Astrocyte (in vitro differentiated cells and primary cell): Measurements from ENCODE around the gene IL4R. TPM values are rescaled to one million over a fixed set of nuclear protein-coding genes. Genes with fewer than 3 reads are reported as not detected.
"Not testable (repeated sequence)": the region's sequence is repeated elsewhere in the genome, so short reads cannot be mapped to it uniquely, and the experiment has no call there.

Source experiments
- DNase-seq: peaks from one replicate; pipeline ENCODE4 v3.0.0-alpha.2; 2010; ENCODE audit warnings: low read depth
- FAIRE-seq: peaks from 2 replicates; lab custom pipeline; 2011; peaks lifted over from hg19 to GRCh38; lab: Jason Lieb, UNC
- H2AFZ ChIP-seq: 2 replicates; pipeline ENCODE4 v1.6.0; 2012; ENCODE audit warnings: low read depth, low read length, inconsistent platforms
- H3K27ac ChIP-seq: 2 replicates; pipeline ENCODE4 v1.5.1; 2011; ENCODE audit warnings: low read depth, low read length, inconsistent platforms
- H3K27me3 ChIP-seq: 2 replicates; pipeline ENCODE4 v1.6.0; 2011; ENCODE audit warnings: low read length, inconsistent platforms; ENCODE audit not compliant: insufficient read depth
- H3K36me3 ChIP-seq: 2 replicates; pipeline ENCODE4 v1.5.1; 2011; ENCODE audit warnings: low read length, inconsistent platforms; ENCODE audit not compliant: insufficient read depth
- H3K4me1 ChIP-seq: 2 replicates; pipeline ENCODE4 v1.5.1; 2011; ENCODE audit warnings: low read length, inconsistent platforms; ENCODE audit not compliant: insufficient read depth
- H3K4me2 ChIP-seq: 2 replicates; pipeline ENCODE4 v1.6.0; 2012; ENCODE audit warnings: low read length, inconsistent platforms
- H3K4me3 ChIP-seq: 2 replicates; pipeline ENCODE4 v1.5.1; 2011; ENCODE audit warnings: low read depth, mild to moderate bottlenecking, low read length, inconsistent platforms; ENCODE audit not compliant: insufficient read depth
- H3K79me2 ChIP-seq: 2 replicates; pipeline ENCODE4 v1.6.0; 2012; ENCODE audit warnings: mild to moderate bottlenecking, low read length, inconsistent platforms; ENCODE audit not compliant: insufficient read depth
- H3K9ac ChIP-seq: 2 replicates; pipeline ENCODE4 v1.6.0; 2012; ENCODE audit warnings: mild to moderate bottlenecking, low read length, inconsistent platforms
- H3K9me3 ChIP-seq: 2 replicates; pipeline ENCODE4 v1.5.1; 2012; ENCODE audit warnings: low read depth, mild to moderate bottlenecking, low read length, inconsistent platforms; ENCODE audit not compliant: insufficient read depth
- H4K20me1 ChIP-seq: 2 replicates; pipeline ENCODE4 v1.6.0; 2012; ENCODE audit warnings: low read length, inconsistent platforms; ENCODE audit not compliant: insufficient read depth
- H3K27ac Mint-ChIP-seq: one replicate; pipeline ENCODE4 v1.8.0; 2021; ENCODE audit warnings: mild to moderate bottlenecking, mixed read lengths; ENCODE audit not compliant: unreplicated experiment
- H3K27me3 Mint-ChIP-seq: one replicate; pipeline ENCODE4 v1.8.0; 2021; ENCODE audit warnings: low read depth, mixed read lengths; ENCODE audit not compliant: unreplicated experiment
- H3K36me3 Mint-ChIP-seq: one replicate; pipeline ENCODE4 v1.8.0; 2021; ENCODE audit warnings: low read depth, mixed read lengths; ENCODE audit not compliant: unreplicated experiment
- H3K4me1 Mint-ChIP-seq: one replicate; pipeline ENCODE4 v1.8.0; 2021; ENCODE audit warnings: low read depth, mixed read lengths; ENCODE audit not compliant: unreplicated experiment
- H3K4me3 Mint-ChIP-seq: one replicate; pipeline ENCODE4 v1.8.0; 2021; ENCODE audit warnings: mild to moderate bottlenecking, moderate library complexity, mixed read lengths; ENCODE audit not compliant: unreplicated experiment
- H3K9me3 Mint-ChIP-seq: one replicate; pipeline ENCODE4 v1.8.0; 2021; ENCODE audit warnings: mild to moderate bottlenecking, mixed read lengths; ENCODE audit not compliant: unreplicated experiment
- EZH2 ChIP-seq: IDR thresholded peaks from 2 replicates; pipeline ENCODE4 v1.6.1; 2012; ENCODE audit warnings: mild to moderate bottlenecking, low read length, inconsistent platforms; ENCODE audit not compliant: insufficient read depth
- total RNA-seq: library from RNA; stranded (reverse); gene quantifications from 2 replicates; pipeline ENCODE4 v1.2.1, GENCODE V29; 2021
- TF ChIP-seq, protein P1 (sequence below): IDR thresholded peaks from 2 replicates; pipeline ENCODE4 v1.5.1; 2011; ENCODE audit warnings: low read depth, mild to moderate bottlenecking, inconsistent platforms, low read length, moderate library complexity; ENCODE audit not compliant: insufficient read depth

Gene IL4R
- total RNA-seq, 1 donor from 2014 or later = 17.5 TPM

GRCh38 chr16:27408602-27409031 lies 94.8 kb downstream of the IL4R start:
- no peak for FAIRE-seq
- no peak overlapping the region for H3K9ac ChIP-seq

DNA sequence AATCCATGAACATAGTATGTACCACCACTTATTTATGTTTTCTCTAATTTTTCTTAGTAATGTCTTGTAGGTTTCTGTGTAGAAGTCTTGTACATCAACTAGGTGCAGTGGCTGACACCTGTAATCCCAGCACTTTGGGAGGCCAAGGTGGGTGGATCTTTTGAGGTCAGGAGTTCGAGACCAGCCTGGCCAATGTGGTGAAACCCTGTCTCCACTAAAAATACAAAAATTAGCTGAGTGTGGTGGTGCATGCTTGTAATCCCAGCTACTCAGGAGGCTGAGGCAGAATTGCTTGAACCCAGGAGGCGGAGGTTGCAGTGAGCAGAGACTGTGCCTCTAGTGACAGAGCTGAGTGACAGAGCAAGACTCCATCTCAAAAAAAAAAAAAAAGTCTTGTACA lies 96.2 kb downstream of the IL4R start:
- H3K27ac ChIP-seq, H3K79me2 ChIP-seq, H3K9ac ChIP-seq, H3K4me3 Mint-ChIP-seq, H3K36me3 ChIP-seq, H3K9me3 Mint-ChIP-seq, DNase-seq, H3K27me3 ChIP-seq, H3K36me3 Mint-ChIP-seq, H3K4me2 ChIP-seq, H3K4me3 ChIP-seq, H3K27ac Mint-ChIP-seq, H3K27me3 Mint-ChIP-seq, H3K4me1 ChIP-seq, FAIRE-seq, H4K20me1 ChIP-seq, H2AFZ ChIP-seq, H3K9me3 ChIP-seq: not testable (repeated sequence)
- H3K4me1 Mint-ChIP-seq = peaks cover 27% of the 10 kb centered on the region

More at GRCh38 chr16:27408602-27409031, 94.8 kb downstream of the IL4R start:
- no peak overlapping the region for H2AFZ ChIP-seq
- Mint-ChIP-seq H3K9me3 (peaks cover 2% of the 10 kb centered on the region), H3K27ac (peak overlapping the region; percentile 79), H3K36me3 (no peaks in the 10 kb centered on the region), H3K27me3 (no peaks in the 10 kb centered on the region), H3K4me1 (peaks cover 27% of the 10 kb centered on the region), H3K4me3 (no peak overlapping the region)
- no peaks in the 10 kb centered on the region for H3K9me3 ChIP-seq
- H3K4me1 ChIP-seq = peaks cover 7% of the 10 kb centered on the region
- H3K4me2 ChIP-seq = peak overlapping the region; percentile 44
- no peak overlapping the region for H3K27ac ChIP-seq
- no peaks in the 10 kb centered on the region for H3K36me3 ChIP-seq
- TF ChIP-seq, protein P1, sequence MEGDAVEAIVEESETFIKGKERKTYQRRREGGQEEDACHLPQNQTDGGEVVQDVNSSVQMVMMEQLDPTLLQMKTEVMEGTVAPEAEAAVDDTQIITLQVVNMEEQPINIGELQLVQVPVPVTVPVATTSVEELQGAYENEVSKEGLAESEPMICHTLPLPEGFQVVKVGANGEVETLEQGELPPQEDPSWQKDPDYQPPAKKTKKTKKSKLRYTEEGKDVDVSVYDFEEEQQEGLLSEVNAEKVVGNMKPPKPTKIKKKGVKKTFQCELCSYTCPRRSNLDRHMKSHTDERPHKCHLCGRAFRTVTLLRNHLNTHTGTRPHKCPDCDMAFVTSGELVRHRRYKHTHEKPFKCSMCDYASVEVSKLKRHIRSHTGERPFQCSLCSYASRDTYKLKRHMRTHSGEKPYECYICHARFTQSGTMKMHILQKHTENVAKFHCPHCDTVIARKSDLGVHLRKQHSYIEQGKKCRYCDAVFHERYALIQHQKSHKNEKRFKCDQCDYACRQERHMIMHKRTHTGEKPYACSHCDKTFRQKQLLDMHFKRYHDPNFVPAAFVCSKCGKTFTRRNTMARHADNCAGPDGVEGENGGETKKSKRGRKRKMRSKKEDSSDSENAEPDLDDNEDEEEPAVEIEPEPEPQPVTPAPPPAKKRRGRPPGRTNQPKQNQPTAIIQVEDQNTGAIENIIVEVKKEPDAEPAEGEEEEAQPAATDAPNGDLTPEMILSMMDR = no peak
- no peak for TF ChIP-seq EZH2
- no peaks in the 10 kb centered on the region for H3K79me2 ChIP-seq
- no peaks in the 10 kb centered on the region for H4K20me1 ChIP-seq
- H3K27me3 ChIP-seq = no peaks in the 10 kb centered on the region
- no peak overlapping the region for H3K4me3 ChIP-seq
- no peak for DNase-seq

DNA sequence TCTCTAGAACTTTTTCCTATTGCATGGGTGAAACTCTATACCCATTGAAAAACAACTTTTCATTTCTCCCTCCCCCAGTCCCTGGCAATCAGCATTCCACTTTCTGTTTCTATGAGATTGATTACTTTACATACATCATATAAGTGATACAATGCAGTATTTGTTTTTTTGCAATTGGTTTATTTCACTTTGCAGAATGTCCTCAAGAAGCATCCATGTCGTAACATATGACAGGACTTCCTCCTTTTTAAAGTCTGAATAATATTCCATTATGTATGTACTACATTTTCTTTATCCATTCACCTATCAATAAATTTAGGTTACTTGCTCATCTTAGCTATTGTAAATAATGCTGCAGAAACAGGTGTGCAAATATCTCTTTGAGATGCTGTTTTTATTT lies 97.0 kb downstream of the IL4R start:
- TF ChIP-seq EZH2 = no peak
- TF ChIP-seq, protein P1 = no peak
- H3K4me1 Mint-ChIP-seq = peaks cover 27% of the 10 kb centered on the region
- H3K4me3 Mint-ChIP-seq = no peak overlapping the region
- H3K36me3 Mint-ChIP-seq = no peaks in the 10 kb centered on the region
- Histone ChIP-seq H2AFZ (no peak overlapping the region), H3K4me2 (no peak overlapping the region), H3K4me1 (peaks cover 7% of the 10 kb centered on the region), H3K9ac (no peak overlapping the region), H3K9me3 (no peaks in the 10 kb centered on the region), H3K36me3 (no peaks in the 10 kb centered on the region), H3K27me3 (no peaks in the 10 kb centered on the region), H3K79me2 (no peaks in the 10 kb centered on the region), H3K27ac (no peak overlapping the region), H4K20me1 (no peaks in the 10 kb centered on the region), H3K4me3 (no peak overlapping the region)
- peaks cover 2% of the 10 kb centered on the region for H3K9me3 Mint-ChIP-seq
- H3K27ac Mint-ChIP-seq = no peak overlapping the region
- no peak for FAIRE-seq
- H3K27me3 Mint-ChIP-seq = peaks cover 4% of the 10 kb centered on the region
- DNase-seq = no peak
